RWPE2 (cell line): ENCODE data around the gene PDE2A.

Source experiments
- ATAC-seq: fragments of 200-7000 bp; cut with Tn5 transposase; 3 replicates; pipeline ENCODE4 v1.9.1; 2021; ENCODE audit warnings: low read depth
- DNase-seq: peaks from one replicate; pipeline ENCODE4 v3.0.0-alpha.2; 2020; ENCODE audit warnings: low spot score
- H3K27ac ChIP-seq: fragments of 450-650 bp; 2 replicates; pipeline ENCODE4 v1.5.1; 2017; ENCODE audit warnings: mild to moderate bottlenecking; ENCODE audit not compliant: poor library complexity, severe bottlenecking
- H3K27me3 ChIP-seq: fragments of 250-450 bp; sonication (Bioruptor Pico); 2 replicates; pipeline ENCODE4 v1.5.1; 2021; ENCODE audit warnings: mild to moderate bottlenecking, moderate library complexity; ENCODE audit not compliant: insufficient read depth, poor library complexity, severe bottlenecking
- H3K36me3 ChIP-seq: fragments of 250-450 bp; sonication (Bioruptor Pico); 2 replicates; pipeline ENCODE4 v1.5.1; 2020; ENCODE audit warnings: low read depth, mild to moderate bottlenecking, moderate library complexity
- H3K4me1 ChIP-seq: fragments of 250-450 bp; sonication (Bioruptor Pico); 2 replicates; pipeline ENCODE4 v1.5.1; 2021; ENCODE audit warnings: mild to moderate bottlenecking, moderate library complexity; ENCODE audit not compliant: insufficient read depth, poor library complexity, severe bottlenecking
- H3K4me3 ChIP-seq: fragments of 250-450 bp; sonication (Bioruptor Pico); 2 replicates; pipeline ENCODE4 v1.5.1; 2021; ENCODE audit warnings: mild to moderate bottlenecking, moderate library complexity; ENCODE audit not compliant: severe bottlenecking
- H3K9me3 ChIP-seq: fragments of 250-450 bp; sonication (Bioruptor Pico); 2 replicates; pipeline ENCODE4 v1.5.1; 2021; ENCODE audit warnings: mild to moderate bottlenecking, moderate library complexity; ENCODE audit not compliant: severe bottlenecking
- TF ChIP-seq, protein P1 (sequence below): fragments of 450-650 bp; IDR thresholded peaks from one replicate; pipeline ENCODE4 v1.5.1; 2017; ENCODE audit warnings: mild to moderate bottlenecking, moderate library complexity; ENCODE audit not compliant: poor library complexity, severe bottlenecking

The PDE2A gene

DNA sequence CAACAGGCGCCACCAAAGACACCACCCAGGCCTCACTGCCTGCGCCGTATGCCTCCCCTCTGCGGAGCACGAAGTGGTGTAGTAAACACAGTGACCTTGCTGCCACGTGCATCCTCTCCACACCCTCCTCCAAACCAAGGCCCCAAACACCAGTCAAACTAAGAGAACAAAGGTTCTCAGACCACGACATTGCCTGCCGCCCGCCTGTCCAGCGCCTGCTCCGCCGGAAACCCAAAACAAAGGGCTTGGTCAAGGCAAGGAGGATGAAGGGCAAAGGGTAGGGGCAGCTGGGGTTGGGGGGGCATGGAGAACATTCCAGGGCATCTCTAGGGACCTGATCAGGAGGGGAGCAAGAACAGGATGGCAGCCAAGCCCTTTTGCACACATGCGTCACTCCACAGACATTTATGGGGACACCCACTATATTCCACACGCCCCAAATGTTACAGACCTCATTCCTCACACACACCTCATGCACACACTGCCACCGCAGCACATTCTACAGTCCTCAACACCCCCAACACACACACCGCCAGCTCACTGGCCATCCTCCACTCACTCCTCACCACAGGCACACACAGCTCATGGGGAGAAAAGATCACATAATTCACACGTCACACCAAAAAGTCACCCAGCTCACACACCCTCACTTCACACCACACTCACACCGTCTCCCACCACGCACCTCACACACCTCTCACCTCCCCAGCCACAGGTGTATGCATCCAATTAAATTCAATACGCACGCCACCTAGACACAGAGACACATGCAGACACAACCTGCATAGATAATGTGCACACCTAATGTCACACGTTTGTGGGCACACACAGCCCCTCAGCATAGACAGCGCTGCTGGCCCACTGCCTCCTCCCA, 34.5 kb downstream of the PDE2A start:
- H3K36me3 ChIP-seq, result no peaks in the 10 kb centered on the region
- H3K27me3 ChIP-seq, result peaks cover 13% of the 10 kb centered on the region
- peaks cover 6% of the 10 kb centered on the region for H3K4me1 ChIP-seq
- H3K9me3 ChIP-seq, result no peaks in the 10 kb centered on the region
- TF ChIP-seq, protein P1, sequence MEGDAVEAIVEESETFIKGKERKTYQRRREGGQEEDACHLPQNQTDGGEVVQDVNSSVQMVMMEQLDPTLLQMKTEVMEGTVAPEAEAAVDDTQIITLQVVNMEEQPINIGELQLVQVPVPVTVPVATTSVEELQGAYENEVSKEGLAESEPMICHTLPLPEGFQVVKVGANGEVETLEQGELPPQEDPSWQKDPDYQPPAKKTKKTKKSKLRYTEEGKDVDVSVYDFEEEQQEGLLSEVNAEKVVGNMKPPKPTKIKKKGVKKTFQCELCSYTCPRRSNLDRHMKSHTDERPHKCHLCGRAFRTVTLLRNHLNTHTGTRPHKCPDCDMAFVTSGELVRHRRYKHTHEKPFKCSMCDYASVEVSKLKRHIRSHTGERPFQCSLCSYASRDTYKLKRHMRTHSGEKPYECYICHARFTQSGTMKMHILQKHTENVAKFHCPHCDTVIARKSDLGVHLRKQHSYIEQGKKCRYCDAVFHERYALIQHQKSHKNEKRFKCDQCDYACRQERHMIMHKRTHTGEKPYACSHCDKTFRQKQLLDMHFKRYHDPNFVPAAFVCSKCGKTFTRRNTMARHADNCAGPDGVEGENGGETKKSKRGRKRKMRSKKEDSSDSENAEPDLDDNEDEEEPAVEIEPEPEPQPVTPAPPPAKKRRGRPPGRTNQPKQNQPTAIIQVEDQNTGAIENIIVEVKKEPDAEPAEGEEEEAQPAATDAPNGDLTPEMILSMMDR, result no peak
- no peak overlapping the region for H3K27ac ChIP-seq
- no peak for ATAC-seq
- no peak overlapping the region for H3K4me3 ChIP-seq
- no peak for DNase-seq

DNA sequence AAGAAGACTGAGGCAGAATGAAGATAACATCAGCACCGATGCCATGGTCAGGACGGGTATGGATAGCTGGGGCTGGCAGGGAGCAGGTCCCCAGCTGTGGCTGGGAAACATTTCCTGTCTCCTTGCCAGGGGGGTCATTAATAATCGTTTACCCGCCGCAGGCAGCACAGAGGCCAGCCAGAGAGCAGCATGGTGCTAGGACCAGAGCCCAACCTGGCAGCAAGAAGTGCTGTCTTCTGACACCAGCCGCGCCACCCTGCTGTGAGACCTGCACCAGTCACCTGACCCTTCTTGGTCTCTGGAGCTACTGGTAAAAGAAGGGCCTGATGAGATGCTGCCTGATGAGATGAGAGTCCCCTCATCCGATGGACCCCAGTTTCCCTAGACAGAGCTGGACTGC, 36.3 kb downstream of the PDE2A start:
- no peaks in the 10 kb centered on the region for H3K4me1 ChIP-seq
- no peak overlapping the region for H3K27ac ChIP-seq
- H3K36me3 ChIP-seq, result no peaks in the 10 kb centered on the region
- TF ChIP-seq, protein P1, result no peak
- H3K9me3 ChIP-seq, result no peaks in the 10 kb centered on the region
- H3K27me3 ChIP-seq, result peaks cover 13% of the 10 kb centered on the region
- ATAC-seq (no peak), DNase-seq (no peak)
- no peak overlapping the region for H3K4me3 ChIP-seq

DNA sequence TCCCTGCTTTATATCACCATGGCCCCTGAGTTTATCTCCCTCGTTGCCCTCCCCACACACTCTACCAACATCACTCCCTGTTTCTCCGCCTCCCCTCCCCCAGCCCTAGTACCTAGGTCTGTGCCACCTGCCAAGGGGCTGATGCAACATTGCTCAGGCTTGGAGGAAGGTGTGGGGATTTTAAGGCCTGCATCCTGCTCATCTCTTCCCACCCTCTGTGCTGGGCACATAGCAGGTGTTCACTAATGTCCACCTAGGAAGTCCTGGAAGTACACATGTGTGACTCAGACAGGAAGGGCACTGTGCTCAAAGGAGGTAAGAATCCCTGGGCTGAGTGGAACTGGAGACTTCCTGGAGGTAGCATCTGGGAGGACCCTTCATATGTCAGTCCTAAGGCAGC, 37.0 kb downstream of the PDE2A start:
- no peak overlapping the region for H3K27ac ChIP-seq
- no peaks in the 10 kb centered on the region for H3K4me1 ChIP-seq

DNA sequence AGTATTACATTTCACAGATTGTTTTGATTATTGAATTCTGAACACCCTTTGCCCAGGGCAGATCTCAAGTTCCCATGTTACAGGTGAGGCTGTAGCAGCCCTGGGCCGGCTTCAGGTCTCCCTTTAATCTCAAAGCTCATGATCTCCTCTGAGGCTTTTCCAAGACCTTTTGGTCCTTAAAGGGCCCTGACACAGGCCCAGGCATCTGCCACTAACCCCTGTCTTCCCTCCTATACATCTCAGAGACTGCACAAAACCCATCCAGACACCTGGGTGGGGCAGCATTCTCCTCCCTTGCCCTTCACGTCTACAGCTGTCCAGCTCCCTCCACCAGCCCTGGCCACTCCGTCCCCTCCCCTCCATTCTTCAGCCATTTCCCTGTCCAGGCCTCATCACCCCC, 37.8 kb downstream of the PDE2A start:
- Histone ChIP-seq H3K27me3 (peaks cover 6% of the 10 kb centered on the region), H3K4me1 (no peaks in the 10 kb centered on the region), H3K27ac (no peak overlapping the region), H3K36me3 (no peaks in the 10 kb centered on the region), H3K4me3 (no peak overlapping the region), H3K9me3 (no peaks in the 10 kb centered on the region)
- DNase-seq (no peak), ATAC-seq (no peak)
- TF ChIP-seq, protein P1, result no peak

More for the DNA sequence above, 37.0 kb downstream of the PDE2A start:
- TF ChIP-seq, protein P1, result no peak
- no peak overlapping the region for H3K4me3 ChIP-seq
- no peak for DNase-seq
- no peaks in the 10 kb centered on the region for H3K9me3 ChIP-seq
- ATAC-seq, result no peak
- peaks cover 13% of the 10 kb centered on the region for H3K27me3 ChIP-seq
- H3K36me3 ChIP-seq, result no peaks in the 10 kb centered on the region

DNA sequence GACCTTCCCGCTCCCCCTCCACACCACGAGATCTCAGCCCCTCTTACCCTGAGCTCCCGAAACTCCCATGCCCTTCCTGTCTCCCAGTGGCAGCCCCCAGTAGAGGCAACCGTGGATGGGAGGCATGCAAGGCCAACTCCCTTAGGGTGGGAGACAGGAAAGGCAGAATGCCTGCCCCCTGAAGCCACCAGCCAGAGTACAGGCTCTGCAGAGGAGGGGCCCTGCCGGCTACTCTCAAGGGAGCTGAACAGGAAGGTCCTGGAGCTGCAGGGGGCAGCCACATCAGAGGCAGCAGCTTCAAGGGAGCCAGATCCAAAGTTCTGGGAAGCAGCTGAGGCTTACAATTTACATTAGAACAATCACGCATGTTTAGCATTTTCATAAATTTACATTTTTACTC, 38.3 kb downstream of the PDE2A start:
- Histone ChIP-seq H3K36me3 (no peaks in the 10 kb centered on the region), H3K4me1 (no peaks in the 10 kb centered on the region), H3K27me3 (peaks cover 2% of the 10 kb centered on the region), H3K9me3 (no peaks in the 10 kb centered on the region), H3K27ac (no peak overlapping the region), H3K4me3 (no peak overlapping the region)
- no peak for ATAC-seq
- DNase-seq, result no peak
- TF ChIP-seq, protein P1, result no peak
